HG02678 (cell line): ENCODE results near the gene SMAD3.

Experiments used
- ATAC-seq: cut with Tn5 transposase; IDR thresholded peaks from one replicate; pipeline ENCODE4 v1.9.1; 2021; ENCODE audit warnings: mild to moderate bottlenecking, moderate library complexity; ENCODE audit not compliant: unreplicated experiment

SMAD3 gene

GRCh38 chr15:67176195-67176971, 111.0 kb downstream of the SMAD3 start:
- ATAC-seq: no peak

- no peak for ATAC-seq
These were observed 112.3 kb downstream of the SMAD3 start for GRCh38 chr15:67177752-67178151.

DNA sequence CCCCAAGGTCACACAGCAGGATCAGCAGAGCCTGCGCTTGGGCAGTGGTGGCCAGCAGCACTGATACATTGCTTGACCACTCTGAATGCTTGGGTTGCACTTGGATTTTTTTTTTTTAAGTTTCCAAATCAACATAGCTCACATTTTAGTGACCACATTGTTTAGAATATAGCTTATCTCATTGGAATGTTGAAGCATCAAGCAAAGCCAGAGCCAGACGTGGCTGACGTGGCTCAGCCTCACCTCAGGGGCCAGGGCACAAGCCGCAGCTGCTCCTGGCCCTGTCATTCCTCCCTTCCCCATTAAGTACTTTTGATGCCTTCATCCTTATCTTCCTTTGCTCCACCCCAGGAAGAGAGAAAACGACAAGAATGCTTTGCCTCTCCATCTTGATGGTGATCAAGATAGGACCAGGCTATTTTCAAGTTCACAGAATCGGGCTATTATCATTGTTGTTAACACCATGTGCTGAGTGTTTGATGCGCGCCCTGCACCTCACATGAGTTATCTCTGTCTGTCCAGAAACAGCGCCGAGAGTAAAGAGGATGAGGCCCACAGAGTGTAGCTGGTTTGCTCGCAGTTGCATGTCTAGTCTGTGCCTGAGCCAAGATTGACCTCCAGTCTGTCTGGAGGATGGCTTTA, 113.3 kb downstream of the SMAD3 start:
- ATAC-seq: no peak

DNA sequence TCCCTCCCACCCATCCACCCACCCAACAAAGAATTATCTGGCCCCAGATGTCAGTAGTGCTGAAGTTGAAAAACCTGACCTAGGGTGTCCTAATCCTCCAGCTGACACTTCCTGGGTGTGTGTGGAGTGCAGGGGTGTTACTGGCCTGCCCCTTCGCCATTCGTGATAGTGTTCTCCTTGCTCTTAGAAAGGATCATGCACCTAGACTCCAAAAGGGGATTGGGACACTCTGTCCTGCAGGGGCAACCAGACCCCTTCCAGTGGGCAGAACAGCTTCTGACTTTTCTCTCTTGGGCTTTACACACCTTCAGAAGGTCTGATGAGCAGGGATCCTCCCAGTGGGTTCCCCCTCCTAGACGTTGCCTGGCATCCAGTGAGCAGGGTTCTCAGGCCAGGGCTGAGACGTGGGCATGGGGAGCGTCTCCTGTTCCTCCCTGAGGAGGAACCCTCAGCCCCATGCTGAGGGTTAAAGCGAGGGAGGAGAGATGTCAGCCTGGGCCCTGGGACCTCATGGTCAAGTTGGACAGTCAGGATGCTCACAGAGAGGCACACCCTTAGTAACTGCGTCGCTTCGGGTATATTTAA, 114.1 kb downstream of the SMAD3 start:
- ATAC-seq: no peak

DNA sequence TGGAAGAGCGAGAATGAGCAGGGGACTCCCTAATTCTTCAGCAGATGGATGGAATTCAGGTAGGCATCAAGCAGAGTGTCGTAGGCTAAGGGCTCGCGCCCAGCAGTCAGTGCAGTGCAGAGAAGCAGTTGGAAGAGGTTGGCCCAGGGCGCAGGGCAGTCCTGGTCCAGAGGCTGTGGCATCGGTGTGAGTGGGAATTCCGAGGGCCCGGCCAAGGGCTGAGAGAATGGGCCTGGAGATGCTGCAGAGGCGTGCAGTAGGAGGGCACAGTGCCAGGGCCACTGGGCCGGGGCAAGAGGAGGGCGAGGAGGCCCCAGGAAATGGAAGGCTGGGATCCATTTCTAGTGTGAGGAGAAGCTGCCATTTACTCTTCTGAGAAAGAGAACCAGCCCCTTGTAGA, 114.6 kb downstream of the SMAD3 start:
- no peak for ATAC-seq

DNA sequence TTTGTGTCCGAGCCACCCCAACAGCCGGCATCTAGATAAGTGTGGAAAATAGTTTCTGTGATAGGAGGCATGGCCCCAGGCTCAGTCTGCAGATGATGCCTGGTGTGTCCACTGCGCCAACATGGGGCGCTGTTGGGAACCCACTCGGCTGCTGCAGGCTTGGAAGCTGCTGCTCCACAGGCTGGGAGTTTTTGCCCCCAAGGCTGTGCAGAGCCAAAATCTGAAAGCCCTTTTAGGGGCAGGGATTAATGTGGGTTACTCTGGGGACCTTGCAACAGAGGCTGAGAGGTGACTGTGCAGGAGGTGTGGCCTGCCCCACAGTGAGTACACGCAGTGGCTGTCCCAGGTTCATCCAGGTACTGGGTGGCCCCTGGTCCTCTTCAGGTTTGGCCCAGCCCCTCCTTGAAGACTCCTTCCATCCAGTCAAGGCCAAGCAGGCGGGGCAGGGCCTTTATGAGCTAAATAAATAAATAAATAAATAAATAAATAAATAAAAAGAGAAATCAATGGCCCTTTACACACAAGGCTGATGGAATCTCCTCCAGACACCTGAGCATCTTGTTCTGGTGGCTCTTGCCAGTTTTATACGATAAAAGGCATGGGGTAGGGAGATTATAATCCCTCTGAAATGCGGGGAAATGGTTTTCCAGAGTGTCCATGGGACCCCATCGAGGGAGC, 115.3 kb downstream of the SMAD3 start:
- ATAC-seq: no peak

DNA sequence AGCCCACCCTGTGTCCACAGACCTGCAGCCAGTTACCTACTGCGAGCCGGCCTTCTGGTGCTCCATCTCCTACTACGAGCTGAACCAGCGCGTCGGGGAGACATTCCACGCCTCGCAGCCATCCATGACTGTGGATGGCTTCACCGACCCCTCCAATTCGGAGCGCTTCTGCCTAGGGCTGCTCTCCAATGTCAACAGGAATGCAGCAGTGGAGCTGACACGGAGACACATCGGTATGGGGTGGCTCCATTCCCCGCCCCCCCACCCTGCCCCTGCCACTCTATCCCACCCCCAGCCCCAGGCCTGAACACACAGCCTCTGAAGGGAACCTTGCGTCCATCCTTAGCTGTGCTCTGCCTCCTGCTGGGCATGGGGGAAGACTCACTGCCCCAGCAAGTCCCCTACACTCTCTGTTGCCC, 115.8 kb downstream of the SMAD3 start:
- no peak for ATAC-seq

GRCh38 chr15:67183443-67184169, 118.2 kb downstream of the SMAD3 start:
- no peak for ATAC-seq

- ATAC-seq: no peak
These were observed 119.0 kb downstream of the SMAD3 start for GRCh38 chr15:67184208-67184925.

GRCh38 chr15:67185051-67185450, 119.6 kb downstream of the SMAD3 start:
- ATAC-seq: no peak

DNA sequence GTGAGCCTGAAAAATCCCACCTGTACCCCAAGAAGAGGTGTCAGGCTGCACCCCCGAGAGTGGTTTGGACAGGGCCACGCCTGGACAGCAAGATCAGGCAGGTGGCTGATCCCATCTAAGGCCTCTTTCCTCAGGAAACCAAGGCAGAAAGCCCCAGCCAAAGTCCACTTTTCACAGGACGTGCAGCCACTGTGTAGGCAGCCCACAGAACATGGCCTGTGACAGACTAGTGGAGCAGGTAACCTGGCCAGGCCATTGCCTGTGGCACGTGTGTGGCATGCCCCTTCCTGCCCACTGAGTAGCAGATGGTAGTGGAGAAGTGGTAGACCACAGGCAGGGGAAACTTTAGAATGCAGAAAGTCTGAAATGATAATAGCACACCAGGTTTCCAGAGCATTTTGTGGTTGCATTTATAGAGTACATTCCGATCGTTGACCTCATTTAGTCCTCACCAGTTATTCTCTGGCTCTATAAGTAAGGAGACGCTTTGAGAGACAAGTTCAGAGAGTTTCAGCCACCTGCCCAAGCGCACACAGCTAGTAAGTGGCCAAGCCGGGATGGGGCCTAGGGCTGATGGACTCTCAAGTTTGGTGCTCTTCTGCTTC, 120.3 kb downstream of the SMAD3 start:
- ATAC-seq: no peak

DNA sequence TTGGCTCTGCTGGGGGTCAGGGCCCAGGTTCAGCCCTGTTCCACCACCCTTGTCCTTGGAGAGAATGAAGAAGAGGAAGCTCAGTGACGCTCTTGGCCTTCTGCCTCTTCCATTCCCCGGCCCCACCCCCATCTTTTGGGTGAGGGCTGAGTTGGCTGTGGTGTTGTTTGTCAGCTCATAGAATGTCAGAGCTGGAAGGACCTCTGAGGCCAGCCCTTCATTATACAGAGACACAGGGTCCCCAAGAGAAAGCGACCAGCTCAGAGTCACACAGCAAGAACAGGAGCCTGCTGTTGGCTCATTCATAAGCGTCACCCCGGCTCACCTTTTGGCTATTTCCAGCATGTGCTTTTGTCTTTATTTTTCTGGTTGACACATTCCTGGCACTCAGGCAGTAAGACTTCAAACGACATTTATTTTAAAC, 120.8 kb downstream of the SMAD3 start:
- no peak for ATAC-seq

DNA sequence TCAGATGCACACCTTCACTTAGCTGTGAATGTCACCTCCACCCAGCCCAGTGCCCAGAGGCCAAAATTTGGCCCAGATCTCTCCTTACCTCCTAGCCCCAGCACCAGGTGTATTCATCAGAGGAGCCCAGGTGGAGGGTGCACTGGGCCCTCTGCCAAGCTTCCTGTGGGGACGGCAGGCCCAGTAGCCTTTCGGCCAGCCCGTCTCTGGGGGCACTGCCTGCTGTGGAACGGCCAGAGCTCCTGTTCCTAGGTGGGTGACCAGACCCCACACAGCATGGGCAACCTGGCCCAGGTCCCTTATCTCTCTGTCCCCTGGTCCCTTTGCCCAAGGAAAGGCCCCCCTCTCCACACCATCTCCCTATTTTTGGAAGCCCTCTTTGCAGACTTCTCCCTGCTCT, 121.3 kb downstream of the SMAD3 start:
- no peak for ATAC-seq

- no peak for ATAC-seq
These were observed 122.0 kb downstream of the SMAD3 start for GRCh38 chr15:67187351-67187854.

- no peak for ATAC-seq
These were observed 123.3 kb downstream of the SMAD3 start for GRCh38 chr15:67188551-67189218.

DNA sequence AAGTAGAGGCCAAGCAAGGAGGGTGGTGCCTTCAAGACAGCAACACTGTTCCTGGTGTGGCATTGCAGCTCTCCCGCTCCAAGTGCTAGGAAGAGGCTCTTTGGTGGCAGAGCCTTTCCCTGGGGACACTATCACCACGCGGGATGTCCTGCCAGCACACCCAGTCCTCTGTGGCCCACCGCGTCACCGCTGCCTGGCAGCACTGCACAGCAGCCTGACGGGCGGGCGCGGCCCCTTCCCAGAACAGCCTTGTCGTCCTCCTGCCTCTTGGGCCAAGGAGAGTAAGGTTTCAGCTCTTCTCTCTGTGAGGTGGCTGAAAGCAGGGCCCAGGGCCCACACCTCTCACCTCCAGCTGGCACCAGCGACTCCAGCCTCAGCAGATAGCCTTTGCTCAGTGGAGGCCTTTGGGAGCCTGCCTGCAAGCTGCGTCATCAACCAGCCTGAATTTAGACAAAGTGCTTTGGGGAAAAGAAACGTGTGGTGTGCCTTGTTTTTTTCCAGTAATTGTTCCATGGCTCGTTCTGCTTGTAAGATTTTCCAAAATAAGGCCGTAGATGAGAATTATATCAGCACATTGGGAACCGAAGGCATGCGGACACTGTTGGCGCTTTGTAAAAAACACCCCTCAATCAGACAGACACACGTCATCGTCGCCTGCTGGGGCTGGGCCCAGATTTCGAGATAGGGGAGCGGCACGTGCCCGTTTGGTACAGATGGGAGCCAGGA, 124.1 kb downstream of the SMAD3 start:
- ATAC-seq: no peak

DNA sequence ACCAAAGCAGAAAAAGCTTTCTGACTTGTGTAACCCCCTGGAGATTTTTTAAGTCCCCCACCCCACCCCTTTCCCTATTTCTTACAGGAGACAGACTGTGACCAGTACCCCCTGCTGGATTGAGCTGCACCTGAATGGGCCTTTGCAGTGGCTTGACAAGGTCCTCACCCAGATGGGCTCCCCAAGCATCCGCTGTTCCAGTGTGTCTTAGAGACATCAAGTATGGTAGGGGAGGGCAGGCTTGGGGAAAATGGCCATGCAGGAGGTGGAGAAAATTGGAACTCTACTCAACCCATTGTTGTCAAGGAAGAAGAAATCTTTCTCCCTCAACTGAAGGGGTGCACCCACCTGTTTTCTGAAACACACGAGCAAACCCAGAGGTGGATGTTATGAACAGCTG, 124.9 kb downstream of the SMAD3 start:
- no peak for ATAC-seq

DNA sequence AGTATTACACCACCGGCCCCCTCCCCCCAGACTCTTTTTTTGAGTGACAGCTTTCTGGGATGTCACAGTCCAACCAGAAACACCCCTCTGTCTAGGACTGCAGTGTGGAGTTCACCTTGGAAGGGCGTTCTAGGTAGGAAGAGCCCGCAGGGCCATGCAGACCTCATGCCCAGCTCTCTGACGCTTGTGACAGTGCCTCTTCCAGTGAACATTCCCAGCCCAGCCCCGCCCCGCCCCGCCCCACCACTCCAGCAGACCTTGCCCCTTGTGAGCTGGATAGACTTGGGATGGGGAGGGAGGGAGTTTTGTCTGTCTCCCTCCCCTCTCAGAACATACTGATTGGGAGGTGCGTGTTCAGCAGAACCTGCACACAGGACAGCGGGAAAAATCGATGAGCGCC, 125.4 kb downstream of the SMAD3 start:
- ATAC-seq: no peak
